Keratinocyte (primary cell): Measurements from ENCODE around the gene PTPN2.

Experiments used
- CTCF ChIP-seq, 3 experiments: IDR thresholded peaks in 1 of 3; conservative IDR thresholded peaks in 1 of 3; optimal IDR thresholded peaks in 1 of 3; 2 replicates in 2 of 3; 3 replicates in 1 of 3; pipeline versions ENCODE3 to v1.5.1; 2011; ENCODE audit warnings: low read length in 3 of 3, mild to moderate bottlenecking in 3 of 3, moderate library complexity in 2 of 3, control low read depth in 1 of 3, inconsistent platforms in 1 of 3; ENCODE audit not compliant: insufficient read depth in 2 of 3; ENCODE audit errors: extremely low read depth in 1 of 3
- EZH2 ChIP-seq: IDR thresholded peaks from one replicate; pipeline ENCODE4 v1.6.1; 2012; ENCODE audit warnings: inconsistent platforms, mild to moderate bottlenecking, low read length, moderate library complexity

- TF ChIP-seq CTCF (optimal IDR thresholded peaks at IDR 0.05 in 1 of 3, IDR thresholded peaks at IDR 0.05 in 1 of 3, conservative IDR thresholded peaks at IDR 0.05 in 1 of 3; ENCODE audit: extremely low read depth in 1 of 3, insufficient read depth in 2 of 3, low read length in 3 of 3) (no peak), EZH2 (no peak)
Measured at GRCh38 chr18:12769136-12769535, 114.9 kb downstream of the PTPN2 start.
